ENCODE results near the gene ADCY3. TPM values are rescaled to one million over a fixed set of nuclear protein-coding genes. Genes with fewer than 3 reads are reported as not detected.

ADCY3 gene
- total RNA-seq, 3 donors from 2014 or later: 24.9 to 30.4 (median 25.3) TPM

- TF ChIP-seq CTCF (IDR thresholded peaks at IDR 0.05): no peak
Measured at GRCh38 chr2:24881158-24881557, 38.9 kb downstream of the ADCY3 start.

GRCh38 chr2:24878341-24878740, 41.7 kb downstream of the ADCY3 start:
- no peaks in the 10 kb centered on the region for H3K9me3 ChIP-seq
- no peak for TF ChIP-seq CTCF (IDR thresholded peaks at IDR 0.05)
- intact Hi-C loops (cut with DNase I, micrococcal nuclease): no loop called here
- H3K4me3 ChIP-seq: no peak overlapping the region
- DNase-seq: no peak
- no peak for ATAC-seq
- no peaks in the 10 kb centered on the region for H3K4me1 ChIP-seq (ENCODE audit: low read depth)
- no peaks in the 10 kb centered on the region for H3K36me3 ChIP-seq (ENCODE audit: low read depth)

More at GRCh38 chr2:24881158-24881557, 38.9 kb downstream of the ADCY3 start:
- DNase-seq: no peak
- H3K9me3 ChIP-seq: no peaks in the 10 kb centered on the region
- intact Hi-C loops (cut with DNase I, micrococcal nuclease): no loop called here
- H3K4me1 ChIP-seq (ENCODE audit: low read depth): no peaks in the 10 kb centered on the region
- no peaks in the 10 kb centered on the region for H3K36me3 ChIP-seq (ENCODE audit: low read depth)
- ATAC-seq: no peak
- no peak overlapping the region for H3K4me3 ChIP-seq

- no peak for DNase-seq
- no peak for ATAC-seq
- no peaks in the 10 kb centered on the region for H3K9me3 ChIP-seq
- no peak for TF ChIP-seq CTCF (IDR thresholded peaks at IDR 0.05)
- H3K36me3 ChIP-seq (ENCODE audit: low read depth): no peaks in the 10 kb centered on the region
- no peak overlapping the region for H3K4me3 ChIP-seq
- intact Hi-C loops (cut with DNase I, micrococcal nuclease): no loop called here
- H3K4me1 ChIP-seq (ENCODE audit: low read depth): no peaks in the 10 kb centered on the region
Measured at GRCh38 chr2:24877646-24878045, 42.4 kb downstream of the ADCY3 start.

GRCh38 chr2:24877067-24877466, 43.0 kb downstream of the ADCY3 start:
- no peak for TF ChIP-seq CTCF (IDR thresholded peaks at IDR 0.05)
- DNase-seq: no peak
- ATAC-seq: no peak
- intact Hi-C loops (cut with DNase I, micrococcal nuclease): no loop called here
- no peaks in the 10 kb centered on the region for H3K9me3 ChIP-seq
- no peaks in the 10 kb centered on the region for H3K4me1 ChIP-seq (ENCODE audit: low read depth)
- no peaks in the 10 kb centered on the region for H3K36me3 ChIP-seq (ENCODE audit: low read depth)
- H3K4me3 ChIP-seq: no peak overlapping the region

- intact Hi-C loops (cut with DNase I, micrococcal nuclease): no loop called here
- TF ChIP-seq CTCF (IDR thresholded peaks at IDR 0.05): no peak
- no peaks in the 10 kb centered on the region for H3K36me3 ChIP-seq (ENCODE audit: low read depth)
- no peaks in the 10 kb centered on the region for H3K9me3 ChIP-seq
- no peak overlapping the region for H3K4me3 ChIP-seq
- no peaks in the 10 kb centered on the region for H3K4me1 ChIP-seq (ENCODE audit: low read depth)
- no peak for ATAC-seq
- DNase-seq: no peak
Measured at GRCh38 chr2:24875901-24876300, 44.1 kb downstream of the ADCY3 start.

GRCh38 chr2:24875272-24875671, 44.8 kb downstream of the ADCY3 start:
- ATAC-seq: no peak
- no peaks in the 10 kb centered on the region for H3K36me3 ChIP-seq (ENCODE audit: low read depth)
- intact Hi-C loops (cut with DNase I, micrococcal nuclease): no loop called here
- H3K4me1 ChIP-seq (ENCODE audit: low read depth): no peaks in the 10 kb centered on the region
- H3K4me3 ChIP-seq: no peak overlapping the region
- H3K9me3 ChIP-seq: no peaks in the 10 kb centered on the region
- DNase-seq: no peak
- no peak for TF ChIP-seq CTCF (IDR thresholded peaks at IDR 0.05)
